Astrocyte (in vitro differentiated cells and primary cell): ENCODE measurements around the gene SUPT3H.

Experiments used
- EZH2 ChIP-seq: IDR thresholded peaks from 2 replicates; pipeline ENCODE4 v1.6.1; 2012; ENCODE audit warnings: mild to moderate bottlenecking, low read length, inconsistent platforms; ENCODE audit not compliant: insufficient read depth
- TF ChIP-seq, protein P1 (sequence below): IDR thresholded peaks from 2 replicates; pipeline ENCODE4 v1.5.1; 2011; ENCODE audit warnings: low read depth, mild to moderate bottlenecking, inconsistent platforms, low read length, moderate library complexity; ENCODE audit not compliant: insufficient read depth

DNA sequence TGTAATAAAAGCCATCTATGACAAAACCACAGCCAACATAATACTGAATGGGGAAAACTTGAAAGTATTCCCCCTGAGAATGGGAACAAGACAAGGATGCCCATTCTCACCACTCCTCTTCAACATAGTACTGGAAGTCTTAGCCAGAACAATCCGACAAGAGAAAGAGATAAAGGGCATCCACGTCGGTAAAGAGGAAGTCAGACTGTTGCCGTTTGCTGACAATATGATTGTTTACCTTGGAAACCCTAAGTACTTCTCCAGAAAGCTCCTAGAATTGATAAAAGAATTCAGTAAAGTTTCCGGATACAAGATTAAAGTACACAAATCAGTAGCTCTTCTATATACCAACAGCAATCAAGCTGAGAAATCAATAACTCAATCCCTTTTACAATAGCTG is 63.6 kb downstream of the SUPT3H start:
- TF ChIP-seq, protein P1, sequence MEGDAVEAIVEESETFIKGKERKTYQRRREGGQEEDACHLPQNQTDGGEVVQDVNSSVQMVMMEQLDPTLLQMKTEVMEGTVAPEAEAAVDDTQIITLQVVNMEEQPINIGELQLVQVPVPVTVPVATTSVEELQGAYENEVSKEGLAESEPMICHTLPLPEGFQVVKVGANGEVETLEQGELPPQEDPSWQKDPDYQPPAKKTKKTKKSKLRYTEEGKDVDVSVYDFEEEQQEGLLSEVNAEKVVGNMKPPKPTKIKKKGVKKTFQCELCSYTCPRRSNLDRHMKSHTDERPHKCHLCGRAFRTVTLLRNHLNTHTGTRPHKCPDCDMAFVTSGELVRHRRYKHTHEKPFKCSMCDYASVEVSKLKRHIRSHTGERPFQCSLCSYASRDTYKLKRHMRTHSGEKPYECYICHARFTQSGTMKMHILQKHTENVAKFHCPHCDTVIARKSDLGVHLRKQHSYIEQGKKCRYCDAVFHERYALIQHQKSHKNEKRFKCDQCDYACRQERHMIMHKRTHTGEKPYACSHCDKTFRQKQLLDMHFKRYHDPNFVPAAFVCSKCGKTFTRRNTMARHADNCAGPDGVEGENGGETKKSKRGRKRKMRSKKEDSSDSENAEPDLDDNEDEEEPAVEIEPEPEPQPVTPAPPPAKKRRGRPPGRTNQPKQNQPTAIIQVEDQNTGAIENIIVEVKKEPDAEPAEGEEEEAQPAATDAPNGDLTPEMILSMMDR, result no peak
- TF ChIP-seq EZH2, result no peak
